GM12864 (cell line): ENCODE results near the gene ERCC2.

Experiments used
- DNase-seq: peaks from one replicate; pipeline ENCODE4 v3.0.0-alpha.2; 2011; ENCODE audit warnings: low read depth
- H3K4me3 ChIP-seq: 2 replicates; pipeline ENCODE4 v1.5.1; 2011; ENCODE audit warnings: mild to moderate bottlenecking, low read depth, low read length, control low read depth
- CTCF ChIP-seq: IDR thresholded peaks from 2 replicates; pipeline ENCODE4 v1.5.1; 2011; ENCODE audit warnings: low read depth, mild to moderate bottlenecking, moderate library complexity, low read length, control low read depth, inconsistent platforms; ENCODE audit errors: missing control alignments

ERCC2 gene

GRCh38 chr19:45333609-45334303 lies 36.6 kb downstream of the ERCC2 start:
- DNase-seq: no peak
- no peak overlapping the region for H3K4me3 ChIP-seq
- no peak for TF ChIP-seq CTCF

GRCh38 chr19:45331411-45331810 lies 39.0 kb downstream of the ERCC2 start:
- no peak for DNase-seq

DNA sequence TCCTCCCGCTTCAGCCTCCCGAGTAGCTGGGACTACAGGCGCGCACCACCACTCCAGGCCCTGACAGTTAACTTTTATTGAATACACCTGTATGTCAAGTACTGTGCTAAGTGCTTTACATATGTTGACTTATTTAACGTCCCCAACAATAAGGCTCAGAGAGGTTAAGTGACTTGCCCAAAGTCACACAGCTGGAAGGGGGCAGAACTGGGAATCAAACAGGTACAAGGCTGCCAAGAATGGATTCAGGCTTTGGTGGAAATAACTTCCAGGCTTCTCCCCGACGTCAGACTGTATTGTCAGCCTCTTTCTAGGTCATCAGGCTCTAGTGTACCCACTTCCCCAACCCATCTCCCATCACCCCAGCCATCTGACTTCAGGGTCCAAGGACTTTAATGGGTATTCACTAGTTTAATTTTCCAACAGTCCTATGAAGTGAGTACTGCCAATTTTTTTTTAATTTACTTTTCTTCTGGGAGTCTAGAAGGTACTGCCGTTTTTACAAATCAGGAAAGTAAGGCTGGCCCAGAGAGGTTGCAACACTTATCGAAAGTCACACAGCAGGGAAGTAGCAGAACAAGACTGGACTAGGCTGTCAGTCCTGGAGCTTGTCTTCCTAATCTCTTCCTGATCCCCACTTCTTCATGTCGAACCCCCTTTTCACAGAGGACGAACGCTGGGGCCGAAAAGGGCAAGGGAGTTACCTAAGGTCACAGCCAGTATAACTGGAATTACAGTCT lies 42.8 kb downstream of the ERCC2 start:
- TF ChIP-seq CTCF: no peak
- no peak for DNase-seq
- no peak overlapping the region for H3K4me3 ChIP-seq

More at GRCh38 chr19:45331411-45331810, 39.0 kb downstream of the ERCC2 start:
- TF ChIP-seq CTCF: no peak
- H3K4me3 ChIP-seq: no peak overlapping the region

DNA sequence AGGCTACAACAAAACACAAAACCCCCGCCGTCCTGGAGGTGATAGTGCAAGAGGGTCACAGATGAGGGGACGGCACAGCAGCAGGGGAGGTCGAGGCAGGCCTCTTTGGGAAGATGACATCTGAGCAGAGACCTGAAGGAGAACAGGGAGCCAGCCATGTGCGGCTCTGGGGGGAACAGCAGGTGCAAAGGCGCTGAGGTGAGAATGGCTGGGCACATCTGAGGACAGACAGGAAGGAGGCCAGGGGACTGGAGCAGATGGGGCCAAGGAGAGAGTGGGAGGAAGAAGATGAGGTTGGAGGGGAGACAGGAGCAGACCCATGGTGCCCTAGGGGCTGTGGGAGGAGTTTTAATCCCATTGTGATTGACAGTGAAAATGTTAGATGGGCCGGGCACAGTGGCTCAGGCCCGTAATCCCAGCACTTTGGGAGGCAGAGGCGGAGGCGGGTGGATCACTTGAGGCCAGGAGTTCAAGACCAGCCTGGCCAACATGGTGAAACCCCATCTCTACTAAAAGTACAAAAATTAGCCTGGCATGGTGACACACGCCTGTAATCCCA lies 45.9 kb downstream of the ERCC2 start:
- H3K4me3 ChIP-seq: no peak overlapping the region
- no peak for DNase-seq
- no peak for TF ChIP-seq CTCF

GRCh38 chr19:45323671-45324081 lies 46.7 kb downstream of the ERCC2 start:
- no peak for TF ChIP-seq CTCF
- no peak for DNase-seq
- no peak overlapping the region for H3K4me3 ChIP-seq

DNA sequence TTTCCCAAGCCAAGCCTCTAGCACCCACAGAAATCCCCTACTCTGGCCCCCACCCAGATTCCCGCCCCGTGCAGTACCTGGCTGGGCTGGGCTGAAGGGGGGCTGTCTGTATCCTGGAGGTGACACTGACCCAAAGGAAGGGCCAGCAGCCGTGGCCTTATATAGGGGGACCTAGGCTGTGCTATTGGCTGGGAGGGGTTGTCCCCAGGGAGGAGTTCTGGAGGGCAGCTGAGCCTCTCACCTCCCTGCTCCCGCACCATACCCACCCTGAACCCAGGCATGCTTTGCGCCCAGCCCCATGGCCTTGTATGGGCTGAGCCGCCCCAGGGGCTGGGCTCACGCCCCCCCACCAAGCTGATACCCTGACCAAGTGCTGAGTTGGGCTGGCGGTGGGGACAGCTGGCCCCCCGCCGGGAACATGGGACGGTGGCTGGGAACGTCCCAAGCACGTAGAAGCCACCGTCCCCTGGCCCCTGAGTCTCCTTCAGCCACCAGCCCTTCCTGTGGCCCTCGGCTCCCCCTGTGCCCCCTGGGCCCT lies 47.6 kb downstream of the ERCC2 start, which contains the start of gene CKM:
Gene CKM (minus strand): TSS at position 132 of the 538 bp plus-strand sequence. CDS start 3,162 bp downstream, outside the sequence.
- no peak within 1 kb of the TSS for H3K4me3 ChIP-seq
- no peak for DNase-seq
- no peak for TF ChIP-seq CTCF
